Lung (tissue), 12 donors: Measurements from ENCODE around the gene ARHGAP9. TPM values are rescaled to one million over a fixed set of nuclear protein-coding genes. Genes with fewer than 3 reads are reported as not detected.

ENCODE experiments used
- ATAC-seq: fragments of 200-7000 bp; cut with Tn5 transposase; one replicate; pipeline ENCODE4 v1.9.1; 2020; ENCODE audit warnings: moderate number of reproducible peaks; ENCODE audit not compliant: insufficient read depth, low FRiP score
- DNase-seq, 3 donors: peaks; one replicate each; pipeline ENCODE4 v3.0.0-alpha.2; 2013 to 2017
- H3K27ac ChIP-seq, 2 donors: one replicate each; pipeline ENCODE4 v1.5.1; 2013; ENCODE audit warnings: mild to moderate bottlenecking in 2 of 2, moderate library complexity in 2 of 2, control low read depth in 1 of 2, inconsistent platforms in 1 of 2, low read depth in 1 of 2, low read length in 1 of 2
- H3K27me3 ChIP-seq, 3 donors: one replicate each; pipeline ENCODE4 v1.5.1; 2013; ENCODE audit warnings: low read length in 2 of 3; ENCODE audit not compliant: control insufficient read depth in 3 of 3, insufficient read depth in 3 of 3
- H3K36me3 ChIP-seq, 4 donors: one replicate each; pipeline ENCODE4 v1.5.1; 2013; ENCODE audit warnings: low read length in 4 of 4, mild to moderate bottlenecking in 1 of 4, moderate library complexity in 1 of 4; ENCODE audit not compliant: control insufficient read depth in 4 of 4, insufficient read depth in 4 of 4
- H3K4me1 ChIP-seq, 5 donors: one replicate each; pipeline ENCODE4 v1.5.1; 2013; ENCODE audit warnings: low read length in 5 of 5, mild to moderate bottlenecking in 2 of 5, moderate library complexity in 1 of 5; ENCODE audit not compliant: control insufficient read depth in 5 of 5, insufficient read depth in 5 of 5
- H3K4me3 ChIP-seq: one replicate; pipeline ENCODE4 v1.5.1; 2013; ENCODE audit warnings: mild to moderate bottlenecking, control low read depth, moderate library complexity
- H3K9ac ChIP-seq, 2 donors: one replicate each; pipeline ENCODE4 v1.5.1; 2013; ENCODE audit warnings: low read length in 2 of 2, control low read depth in 1 of 2; ENCODE audit not compliant: insufficient read depth in 1 of 2
- H3K9me3 ChIP-seq, 4 donors: one replicate each; pipeline ENCODE4 v1.5.1; 2013; ENCODE audit warnings: low read length in 3 of 4, mild to moderate bottlenecking in 1 of 4, moderate library complexity in 1 of 4; ENCODE audit not compliant: control insufficient read depth in 4 of 4, insufficient read depth in 3 of 4
- WGBS, 2 donors: extraction: QIAGEN DNeasy Blood & Tissue Kit; methylation state at CpG; one replicate each; pipeline ENCODE4 v1.1.7; 2013; 5-methylcytosine and 5-hydroxymethylcytosine counted together
- polyA plus RNA-seq, 2 donors: library from polyadenylated mRNA; stranded (reverse); fragments of 200-250 nt; gene quantifications; one replicate each; pipeline ENCODE4 v1.2.1, GENCODE V29; 2013
- total RNA-seq, 2 donors: library from RNA; depleted of rRNA in 1 of 2; stranded (reverse); fragments of >200 nt in 1 of 2; gene quantifications; one replicate each; pipeline ENCODE4 v1.2.1, GENCODE V29; 2014 to 2021
- TF ChIP-seq, protein P1 (sequence below): IDR thresholded peaks from 2 replicates; pipeline ENCODE4 v1.5.1; 2012; ENCODE audit warnings: mild to moderate bottlenecking; ENCODE audit errors: control extremely low read depth, extremely low read depth
- donor health status: control.
- donor health status: control.
- donor health status: Bipolar disorder and iron deficiency.
- donor health status: healthy.
- donor health status: DM: yes; HTN: yes; CAD: no.

ARHGAP9 gene
- total and polyA plus RNA-seq, 4 donors, result 14.7 to 62.1 (median 33.1) TPM

DNA sequence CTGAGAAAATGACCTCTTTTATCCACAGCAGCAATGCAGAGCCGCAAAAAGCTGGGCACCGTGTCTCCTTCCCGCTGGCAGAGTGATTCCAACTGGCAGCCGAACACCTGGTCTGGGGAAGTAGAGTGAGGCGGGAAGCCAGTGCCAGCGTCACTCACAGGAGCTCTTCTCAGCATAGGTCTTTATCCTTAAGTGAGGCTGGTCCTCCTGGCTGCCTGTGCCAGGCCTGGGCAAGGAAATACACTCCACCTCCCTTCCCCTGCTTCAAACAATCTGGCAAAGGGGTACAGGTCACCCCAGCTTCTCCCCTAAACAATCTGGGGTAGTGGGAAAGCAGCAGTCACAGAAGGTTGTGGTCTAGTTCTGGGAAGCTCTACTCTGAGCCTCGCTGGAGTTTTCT lies 4.8 kb downstream of the ARHGAP9 start:
- ATAC-seq (no peak), DNase-seq (no peak)
- WGBS, 2 donors, result 73 to 80% methylated on average over 7 of the region's 7 CpGs
- peaks cover 0 to 53% (median 39%) of the 10 kb centered on the region in 3 donors for H3K27me3 ChIP-seq
- no peaks in the 10 kb centered on the region for H3K9me3 ChIP-seq
- H3K27ac ChIP-seq, result no peak overlapping the region
- peaks cover 0 to 17% (median 0%) of the 10 kb centered on the region in 5 donors for H3K4me1 ChIP-seq
- H3K4me3 ChIP-seq, result no peak overlapping the region
- TF ChIP-seq, protein P1, sequence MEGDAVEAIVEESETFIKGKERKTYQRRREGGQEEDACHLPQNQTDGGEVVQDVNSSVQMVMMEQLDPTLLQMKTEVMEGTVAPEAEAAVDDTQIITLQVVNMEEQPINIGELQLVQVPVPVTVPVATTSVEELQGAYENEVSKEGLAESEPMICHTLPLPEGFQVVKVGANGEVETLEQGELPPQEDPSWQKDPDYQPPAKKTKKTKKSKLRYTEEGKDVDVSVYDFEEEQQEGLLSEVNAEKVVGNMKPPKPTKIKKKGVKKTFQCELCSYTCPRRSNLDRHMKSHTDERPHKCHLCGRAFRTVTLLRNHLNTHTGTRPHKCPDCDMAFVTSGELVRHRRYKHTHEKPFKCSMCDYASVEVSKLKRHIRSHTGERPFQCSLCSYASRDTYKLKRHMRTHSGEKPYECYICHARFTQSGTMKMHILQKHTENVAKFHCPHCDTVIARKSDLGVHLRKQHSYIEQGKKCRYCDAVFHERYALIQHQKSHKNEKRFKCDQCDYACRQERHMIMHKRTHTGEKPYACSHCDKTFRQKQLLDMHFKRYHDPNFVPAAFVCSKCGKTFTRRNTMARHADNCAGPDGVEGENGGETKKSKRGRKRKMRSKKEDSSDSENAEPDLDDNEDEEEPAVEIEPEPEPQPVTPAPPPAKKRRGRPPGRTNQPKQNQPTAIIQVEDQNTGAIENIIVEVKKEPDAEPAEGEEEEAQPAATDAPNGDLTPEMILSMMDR, result no peak
- H3K9ac ChIP-seq, result no peak overlapping the region
- H3K36me3 ChIP-seq, result peaks cover 0 to 9% (median 0%) of the 10 kb centered on the region in 4 donors

DNA sequence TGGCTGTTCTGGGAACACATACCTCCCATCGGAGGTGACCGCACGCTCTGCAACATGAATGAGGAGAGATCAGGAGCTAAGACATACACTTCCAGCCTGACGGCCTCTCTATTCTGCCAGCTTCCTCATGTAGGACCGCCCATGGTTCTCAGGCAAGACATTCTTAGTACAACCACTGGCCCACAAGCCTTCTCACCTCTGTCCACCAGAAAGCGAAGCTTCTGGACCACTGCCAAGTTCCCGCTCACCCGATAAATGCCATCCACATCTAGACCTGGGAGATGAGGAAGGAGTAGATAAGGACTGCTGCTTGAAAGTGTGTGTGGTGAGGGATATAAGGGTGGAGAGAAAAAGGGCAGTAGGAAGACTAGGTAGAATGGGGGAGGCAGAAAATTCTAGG lies 5.2 kb downstream of the ARHGAP9 start:
- no peaks in the 10 kb centered on the region for H3K9me3 ChIP-seq
- 75 to 78% methylated on average over 8 of the region's 8 CpGs for WGBS, 2 donors
- H3K27me3 ChIP-seq, result peaks cover 0 to 51% (median 39%) of the 10 kb centered on the region in 3 donors
- peaks cover 0 to 17% (median 0%) of the 10 kb centered on the region in 5 donors for H3K4me1 ChIP-seq
- H3K9ac ChIP-seq, result no peak overlapping the region
- H3K27ac ChIP-seq, result no peak overlapping the region
- TF ChIP-seq, protein P1, result no peak
- H3K36me3 ChIP-seq, result peaks cover 0 to 13% (median under 1%) of the 10 kb centered on the region in 4 donors
- ATAC-seq (no peak), DNase-seq (no peak)
- no peak overlapping the region for H3K4me3 ChIP-seq

DNA sequence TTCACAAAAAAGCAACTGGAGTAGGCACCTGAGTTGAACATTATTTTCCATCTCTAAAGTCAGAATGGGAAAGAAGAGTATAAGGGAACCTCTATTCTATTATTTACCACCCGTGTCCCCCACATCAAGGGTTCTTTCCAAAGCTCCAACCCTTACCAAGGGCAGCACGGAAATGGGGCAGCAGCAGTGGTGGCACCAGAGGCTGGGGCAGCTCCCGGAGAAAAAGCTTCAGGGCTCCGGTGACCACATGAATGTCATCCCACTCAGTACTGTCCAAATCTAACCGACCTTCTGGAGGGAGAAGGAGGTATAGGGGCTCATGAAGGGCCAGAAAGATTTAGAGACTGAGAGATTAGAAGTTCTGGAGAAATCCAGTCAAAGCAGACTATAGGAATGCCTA lies 5.8 kb downstream of the ARHGAP9 start:
- no peaks in the 10 kb centered on the region for H3K9me3 ChIP-seq
- ATAC-seq, result no peak
- 90 to 92% methylated on average over 5 of the region's 5 CpGs for WGBS, 2 donors
- no peak overlapping the region for H3K4me3 ChIP-seq
- peaks cover 0 to 17% (median 0%) of the 10 kb centered on the region in 5 donors for H3K4me1 ChIP-seq
- no peak for DNase-seq
- H3K27me3 ChIP-seq, result peaks cover 0 to 48% (median 39%) of the 10 kb centered on the region in 3 donors
- peaks cover 0 to 18% (median 3%) of the 10 kb centered on the region in 4 donors for H3K36me3 ChIP-seq
- no peak overlapping the region for H3K9ac ChIP-seq
- TF ChIP-seq, protein P1, result no peak
- no peak overlapping the region for H3K27ac ChIP-seq

DNA sequence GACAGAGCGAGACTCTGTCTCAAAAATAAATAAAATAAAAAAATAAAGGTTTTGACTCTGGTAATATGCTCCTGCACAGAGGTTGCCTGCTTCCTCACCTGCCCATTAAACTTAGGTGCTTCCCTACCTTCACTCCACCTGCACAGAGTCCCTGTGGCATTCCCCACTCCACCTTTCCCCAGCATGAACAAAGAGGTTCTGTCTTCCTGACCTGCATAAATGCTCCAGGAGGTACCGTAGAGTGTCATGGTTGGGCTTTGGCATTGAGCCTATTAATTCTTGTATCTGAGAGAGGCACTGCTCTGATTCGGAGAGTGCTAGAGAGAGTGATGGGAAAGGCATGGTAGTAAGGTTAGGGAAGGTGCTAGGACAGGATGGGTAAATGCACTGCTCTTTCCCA lies 6.3 kb downstream of the ARHGAP9 start:
- peaks cover 0 to 45% (median 39%) of the 10 kb centered on the region in 3 donors for H3K27me3 ChIP-seq

More for the DNA sequence above, 6.3 kb downstream of the ARHGAP9 start:
- ATAC-seq, result no peak
- H3K36me3 ChIP-seq, result peaks cover 0 to 19% (median 4%) of the 10 kb centered on the region in 4 donors
- DNase-seq, result no peak
- peaks cover 0 to 17% (median 0%) of the 10 kb centered on the region in 5 donors for H3K4me1 ChIP-seq
- 70 to 79% methylated on average over 3 of the region's 3 CpGs for WGBS, 2 donors
- H3K9ac ChIP-seq, result no peak overlapping the region
- no peak overlapping the region for H3K27ac ChIP-seq
- TF ChIP-seq, protein P1, result no peak
- no peak overlapping the region for H3K4me3 ChIP-seq
- H3K9me3 ChIP-seq, result no peaks in the 10 kb centered on the region
